Stimulated activated CD8-positive, alpha-beta memory T cell treated with anti-CD3 and anti-CD28 coated beads, Interleukin-4, amount 100 ng/mL, for 4 hours (primary cell): ENCODE data around the gene TRAPPC5.

Experiments used
- DNase-seq, 2 donors: peaks; one replicate each; pipeline ENCODE4 v3.0.0-alpha.2; 2020; ENCODE audit warnings: low read depth in 2 of 2, low spot score in 1 of 2

TRAPPC5 gene

GRCh38 chr19:7645656-7646425, 34.8 kb upstream of the TRAPPC5 start:
- no peak for DNase-seq

- no peak for DNase-seq
These were observed 34.3 kb upstream of the TRAPPC5 start for GRCh38 chr19:7646426-7646700.

- DNase-seq: no peak
These were observed 33.5 kb upstream of the TRAPPC5 start for GRCh38 chr19:7647156-7647555.

- no peak for DNase-seq
These were observed 32.2 kb upstream of the TRAPPC5 start for GRCh38 chr19:7648265-7649014.

- no peak for DNase-seq
These were observed 30.5 kb upstream of the TRAPPC5 start for GRCh38 chr19:7650148-7650547.

GRCh38 chr19:7652061-7652641, 28.5 kb upstream of the TRAPPC5 start:
- peak; percentile 71 to 77 for DNase-seq

GRCh38 chr19:7654401-7654800, 26.2 kb upstream of the TRAPPC5 start:
- DNase-seq: no peak

GRCh38 chr19:7655581-7655980, 25.1 kb upstream of the TRAPPC5 start:
- DNase-seq: no peak

GRCh38 chr19:7657131-7657751, 23.4 kb upstream of the TRAPPC5 start:
- no peak for DNase-seq

GRCh38 chr19:7658219-7658686, 22.4 kb upstream of the TRAPPC5 start:
- no peak for DNase-seq

- no peak for DNase-seq
These were observed 18.7 kb upstream of the TRAPPC5 start for GRCh38 chr19:7661744-7662538.

- no peak for DNase-seq
These were observed 18.0 kb upstream of the TRAPPC5 start for GRCh38 chr19:7662657-7663056.

GRCh38 chr19:7663706-7664105, 16.9 kb upstream of the TRAPPC5 start:
- DNase-seq: no peak

- no peak for DNase-seq
These were observed 15.6 kb upstream of the TRAPPC5 start for GRCh38 chr19:7665076-7665475.

- DNase-seq: no peak
These were observed 11.8 kb upstream of the TRAPPC5 start, which contains the start of gene RETN for GRCh38 chr19:7668842-7669241. Gene RETN (plus strand): TSS chr19:7669049. CDS start chr19:7669327, 278 bp downstream.

GRCh38 chr19:7669641-7670040, 11.0 kb upstream of the TRAPPC5 start:
- DNase-seq: no peak

- DNase-seq: no peak
These were observed 10.4 kb upstream of the TRAPPC5 start for GRCh38 chr19:7670150-7670783.

GRCh38 chr19:7670790-7671189, 9.8 kb upstream of the TRAPPC5 start:
- DNase-seq: no peak

- DNase-seq: no peak
These were observed 8.1 kb upstream of the TRAPPC5 start for GRCh38 chr19:7672522-7672921.
